Measurements from ENCODE around the gene CD109. TPM values are rescaled to one million over a fixed set of nuclear protein-coding genes. Genes with fewer than 3 reads are reported as not detected.

CD109 gene
- total and polyA plus RNA-seq, 12 donors = 0.47 to 6.2 (median 3.3) TPM

DNA sequence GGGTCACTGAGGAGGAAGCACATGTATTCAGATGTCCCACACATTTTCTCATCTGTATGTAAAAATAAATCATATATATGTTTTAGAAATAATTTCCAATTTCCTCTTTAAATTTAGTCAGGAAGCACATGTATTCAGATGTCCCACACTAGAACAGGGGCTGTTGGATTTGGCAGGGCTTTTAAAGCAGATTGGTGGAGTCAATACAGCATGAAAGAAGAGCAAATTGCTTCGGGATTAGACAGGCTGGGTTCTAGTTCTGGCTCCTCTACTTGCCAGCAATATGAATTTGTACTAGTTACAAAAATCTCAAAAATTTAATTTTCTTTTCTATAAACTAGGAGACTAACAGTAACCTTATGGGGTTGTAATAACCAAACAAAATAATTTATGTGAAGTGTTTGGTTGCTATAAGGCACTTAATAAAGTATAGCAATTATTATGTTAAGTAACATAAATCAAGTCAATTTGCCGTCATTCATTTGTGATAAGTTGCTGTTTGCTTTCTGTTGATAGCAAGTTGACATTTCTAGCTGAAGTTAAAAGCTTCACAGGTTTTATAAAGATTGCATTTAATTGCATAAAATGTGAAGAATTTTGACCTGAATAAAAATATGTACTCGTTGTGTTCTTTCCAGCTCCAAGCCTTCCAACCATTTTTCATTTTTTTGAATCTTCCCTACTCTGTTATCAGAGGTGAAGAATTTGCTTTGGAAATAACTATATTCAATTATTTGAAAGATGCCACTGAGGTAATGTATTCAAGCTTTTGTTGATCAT, 88.9 kb downstream of the CD109 start:
- TF ChIP-seq CTCF (IDR thresholded peaks at IDR 0.05) (no peak), POLR2A (IDR thresholded peaks at IDR 0.05) (no peak)
- no peaks in the 10 kb centered on the region for H3K9me3 ChIP-seq (replicated peaks in 1 of 3)
- WGBS, 4 donors = 69 to 79% (median 76%) methylated on average over 3 of the region's 3 CpGs
- DNase-seq = no peak
- intact Hi-C loops (cut with DNase I) = no loop called here
- H3K27me3 ChIP-seq = no peaks in the 10 kb centered on the region
- no peak overlapping the region for H3K4me3 ChIP-seq
- no peaks in the 10 kb centered on the region for H3K36me3 ChIP-seq (replicated peaks in 1 of 2)
- H3K4me1 ChIP-seq (replicated peaks in 1 of 2) = no peaks in the 10 kb centered on the region
- no peak overlapping the region for H3K27ac ChIP-seq

DNA sequence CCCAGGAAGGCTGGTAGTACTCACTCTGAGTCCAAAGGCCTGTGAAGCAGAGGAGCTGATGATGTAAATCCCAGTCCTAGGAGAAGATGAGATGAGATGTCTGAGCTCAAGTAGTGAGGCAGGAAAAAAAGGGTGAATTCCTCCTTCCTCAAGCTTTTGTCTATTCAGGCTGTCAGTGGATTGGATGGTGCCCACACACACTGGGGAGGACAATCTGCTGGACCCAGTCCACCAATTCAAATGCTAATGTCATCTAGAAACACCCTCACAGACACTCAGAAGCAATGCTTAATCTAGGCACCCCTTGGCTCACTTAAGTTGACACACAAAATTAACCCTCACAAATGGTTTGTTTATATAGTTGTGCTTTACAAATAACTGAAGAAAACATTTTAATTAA, 94.6 kb downstream of the CD109 start:
- H3K27ac ChIP-seq = no peak overlapping the region
- H3K4me1 ChIP-seq (replicated peaks in 1 of 2) = no peaks in the 10 kb centered on the region
- intact Hi-C loops (cut with DNase I) = no loop called here
- no peak overlapping the region for H3K4me3 ChIP-seq
- no peaks in the 10 kb centered on the region for H3K9me3 ChIP-seq (replicated peaks in 1 of 3)
- no peak for DNase-seq
- no peaks in the 10 kb centered on the region for H3K27me3 ChIP-seq
- H3K36me3 ChIP-seq (replicated peaks in 1 of 2) = no peaks in the 10 kb centered on the region
- TF ChIP-seq POLR2A (IDR thresholded peaks at IDR 0.05) (no peak), CTCF (IDR thresholded peaks at IDR 0.05) (no peak)

DNA sequence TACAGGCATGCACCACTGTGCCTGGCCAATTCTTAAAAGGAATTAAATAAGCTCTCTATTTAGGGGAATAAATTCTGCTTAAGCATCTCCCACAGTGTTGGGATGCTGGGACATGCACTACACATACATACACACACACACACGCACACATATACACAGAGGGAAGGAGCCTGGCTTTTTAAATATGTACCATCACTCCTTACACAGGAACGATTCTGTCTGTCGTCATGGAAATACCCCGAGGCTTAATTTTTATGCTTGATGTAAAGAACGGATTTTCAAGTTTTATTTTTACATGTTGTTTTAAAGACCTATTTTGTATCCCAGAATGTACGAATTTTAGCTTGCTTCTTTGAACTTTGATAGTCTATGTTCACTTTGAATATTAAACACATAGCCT, 95.3 kb downstream of the CD109 start:
- intact Hi-C loops (cut with DNase I) = no loop called here
- H3K4me1 ChIP-seq (replicated peaks in 1 of 2) = no peaks in the 10 kb centered on the region
- no peak for DNase-seq
- WGBS, 4 donors = 65 to 79% (median 73%) methylated on average over 6 of the region's 6 CpGs
- no peaks in the 10 kb centered on the region for H3K9me3 ChIP-seq (replicated peaks in 1 of 3)
- H3K27ac ChIP-seq = no peak overlapping the region
- no peak for TF ChIP-seq POLR2A (IDR thresholded peaks at IDR 0.05)
- H3K27me3 ChIP-seq = no peaks in the 10 kb centered on the region
- H3K4me3 ChIP-seq = no peak overlapping the region
- no peaks in the 10 kb centered on the region for H3K36me3 ChIP-seq (replicated peaks in 1 of 2)

GRCh38 chr6:73792738-73793137, 96.7 kb downstream of the CD109 start:
- Histone ChIP-seq H3K27ac (no peak overlapping the region), H3K36me3 (replicated peaks in 1 of 2) (no peaks in the 10 kb centered on the region), H3K4me1 (replicated peaks in 1 of 2) (no peaks in the 10 kb centered on the region), H3K27me3 (no peaks in the 10 kb centered on the region), H3K9me3 (replicated peaks in 1 of 3) (no peaks in the 10 kb centered on the region), H3K4me3 (no peak overlapping the region)
- no peak for DNase-seq
- TF ChIP-seq CTCF (IDR thresholded peaks at IDR 0.05) (no peak), POLR2A (IDR thresholded peaks at IDR 0.05) (no peak)
- intact Hi-C loops (cut with DNase I) = no loop called here
- 71 to 81% (median 76%) methylated on average over 2 of the region's 2 CpGs for WGBS, 4 donors

DNA sequence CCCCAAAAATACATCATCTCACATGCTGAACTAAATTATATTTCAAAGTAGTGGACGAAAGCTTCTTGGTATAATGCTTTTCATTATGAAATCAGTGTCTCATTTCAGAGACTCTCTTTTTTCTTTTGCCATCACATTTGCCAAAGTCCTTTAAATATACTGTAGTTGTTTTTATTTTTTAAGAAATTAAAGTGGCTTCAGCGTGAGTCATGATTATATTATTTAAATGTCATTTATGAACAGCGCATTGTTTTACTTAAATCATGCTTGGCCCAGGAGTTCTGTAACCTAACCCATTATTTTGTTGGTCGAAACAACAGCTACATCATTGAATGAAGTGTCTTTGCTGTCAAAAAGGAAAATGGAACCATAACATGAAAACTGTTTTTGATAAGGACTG, 100.9 kb downstream of the CD109 start:
- Histone ChIP-seq H3K36me3 (replicated peaks in 1 of 2) (no peaks in the 10 kb centered on the region), H3K9me3 (replicated peaks in 1 of 3) (no peaks in the 10 kb centered on the region), H3K4me1 (replicated peaks in 1 of 2) (no peaks in the 10 kb centered on the region), H3K27me3 (no peaks in the 10 kb centered on the region), H3K4me3 (no peak overlapping the region), H3K27ac (no peak overlapping the region)
- intact Hi-C loops (cut with DNase I) = no loop called here
- 71 to 76% (median 74%) methylated on average over 4 of the region's 4 CpGs for WGBS, 4 donors
- TF ChIP-seq CTCF (IDR thresholded peaks at IDR 0.05) (no peak), POLR2A (IDR thresholded peaks at IDR 0.05) (no peak)
- no peak for DNase-seq

Data from adrenal gland (tissue), 12 donors.